Measurements from ENCODE around the gene RRP9.
"Not testable (repeated sequence)": the region's sequence is repeated elsewhere in the genome, so short reads cannot be mapped to it uniquely, and the experiment has no call there.

The RRP9 gene

DNA sequence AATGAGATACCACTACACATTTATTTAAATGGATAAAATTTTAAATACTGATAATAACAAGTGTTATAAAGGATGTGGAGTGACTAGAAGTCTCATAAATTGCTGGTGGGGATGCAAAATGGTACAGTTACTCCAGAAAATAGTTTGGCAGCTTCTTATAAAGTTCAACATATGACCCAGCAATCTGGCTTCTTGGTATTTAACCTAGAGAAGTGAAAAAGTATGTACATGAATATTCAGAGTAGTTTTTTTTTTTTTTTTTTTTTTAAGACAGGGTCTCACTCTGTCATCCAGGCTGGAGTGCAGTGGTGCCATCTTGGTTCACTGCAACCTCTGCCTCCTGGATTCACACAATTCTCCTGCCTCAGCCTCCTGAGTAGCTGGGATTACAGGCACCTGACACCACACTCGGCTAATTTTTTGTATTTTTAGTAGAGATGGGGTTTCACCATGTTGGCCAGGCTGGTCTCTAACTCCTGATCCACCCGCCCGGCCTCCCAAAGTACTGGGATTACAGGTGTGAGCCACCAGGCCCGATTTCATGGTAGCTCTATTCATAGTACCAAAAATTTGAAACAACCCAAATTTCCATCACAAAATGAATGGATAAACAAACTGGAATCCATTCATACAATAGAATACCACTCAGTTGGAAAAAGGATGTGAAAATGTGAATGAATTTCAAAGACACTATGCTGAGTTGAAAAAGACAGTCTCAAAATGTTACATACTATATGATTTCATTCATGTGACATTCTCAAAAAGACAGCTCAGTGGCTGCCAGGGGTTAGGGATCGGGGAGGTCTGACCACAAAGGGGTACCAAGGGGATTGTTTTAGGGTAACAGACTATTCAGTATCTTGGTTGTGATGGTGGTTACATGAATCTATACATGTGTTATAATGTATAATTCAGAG is 14.4 kb downstream of the RRP9 start:
- H3K27me3 ChIP-seq = no peaks in the 10 kb centered on the region
- H3K36me3 ChIP-seq = peaks cover 0 to 13% (median 1%) of the 10 kb centered on the region in 3 donors
- no peak for DNase-seq
- TF ChIP-seq, protein P1, sequence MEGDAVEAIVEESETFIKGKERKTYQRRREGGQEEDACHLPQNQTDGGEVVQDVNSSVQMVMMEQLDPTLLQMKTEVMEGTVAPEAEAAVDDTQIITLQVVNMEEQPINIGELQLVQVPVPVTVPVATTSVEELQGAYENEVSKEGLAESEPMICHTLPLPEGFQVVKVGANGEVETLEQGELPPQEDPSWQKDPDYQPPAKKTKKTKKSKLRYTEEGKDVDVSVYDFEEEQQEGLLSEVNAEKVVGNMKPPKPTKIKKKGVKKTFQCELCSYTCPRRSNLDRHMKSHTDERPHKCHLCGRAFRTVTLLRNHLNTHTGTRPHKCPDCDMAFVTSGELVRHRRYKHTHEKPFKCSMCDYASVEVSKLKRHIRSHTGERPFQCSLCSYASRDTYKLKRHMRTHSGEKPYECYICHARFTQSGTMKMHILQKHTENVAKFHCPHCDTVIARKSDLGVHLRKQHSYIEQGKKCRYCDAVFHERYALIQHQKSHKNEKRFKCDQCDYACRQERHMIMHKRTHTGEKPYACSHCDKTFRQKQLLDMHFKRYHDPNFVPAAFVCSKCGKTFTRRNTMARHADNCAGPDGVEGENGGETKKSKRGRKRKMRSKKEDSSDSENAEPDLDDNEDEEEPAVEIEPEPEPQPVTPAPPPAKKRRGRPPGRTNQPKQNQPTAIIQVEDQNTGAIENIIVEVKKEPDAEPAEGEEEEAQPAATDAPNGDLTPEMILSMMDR (IDR thresholded peaks at IDR 0.05) = no peak
- H3K4me3 ChIP-seq = no peak overlapping the region
- intact Hi-C loops (cut with DNase I; ENCODE audit: low total_unique reads) = no loop called here
- no peaks in the 10 kb centered on the region for H3K4me1 ChIP-seq
- no peaks in the 10 kb centered on the region for H3K9me3 ChIP-seq
- H3K27ac ChIP-seq = no peak overlapping the region

DNA sequence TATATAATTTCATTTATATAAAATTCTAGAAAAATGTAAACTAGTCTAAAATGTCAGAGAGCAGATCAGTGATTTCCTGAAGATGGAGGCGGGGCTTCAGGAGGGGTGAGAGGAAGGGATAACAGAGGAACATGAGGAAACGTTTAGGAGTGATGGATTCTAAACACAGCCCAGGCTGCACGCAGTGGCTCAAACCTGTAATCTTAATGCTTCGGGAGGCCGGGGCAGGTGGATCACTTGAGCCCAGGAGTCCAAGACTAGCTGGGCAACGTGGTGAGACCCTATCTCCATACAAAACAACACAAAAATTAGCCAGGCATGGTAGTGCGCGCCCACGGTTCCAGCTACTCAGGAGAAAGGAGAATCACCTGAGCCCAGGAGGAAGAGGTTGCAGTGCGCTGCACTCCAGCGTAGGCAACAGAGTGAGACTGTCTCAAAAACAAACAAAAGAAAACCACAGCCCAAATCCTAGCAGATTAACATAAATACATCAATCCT is 20.6 kb downstream of the RRP9 start:
- no peak overlapping the region for H3K27ac ChIP-seq
- no peak for DNase-seq
- no peaks in the 10 kb centered on the region for H3K4me1 ChIP-seq
- no peaks in the 10 kb centered on the region for H3K9me3 ChIP-seq
- intact Hi-C loops (cut with DNase I; ENCODE audit: low total_unique reads) = no loop called here
- no peak overlapping the region for H3K4me3 ChIP-seq
- H3K36me3 ChIP-seq = no peaks in the 10 kb centered on the region
- peaks cover 0 to 3% of the 10 kb centered on the region in 2 donors for H3K27me3 ChIP-seq
- TF ChIP-seq, protein P1 (IDR thresholded peaks at IDR 0.05) = no peak

DNA sequence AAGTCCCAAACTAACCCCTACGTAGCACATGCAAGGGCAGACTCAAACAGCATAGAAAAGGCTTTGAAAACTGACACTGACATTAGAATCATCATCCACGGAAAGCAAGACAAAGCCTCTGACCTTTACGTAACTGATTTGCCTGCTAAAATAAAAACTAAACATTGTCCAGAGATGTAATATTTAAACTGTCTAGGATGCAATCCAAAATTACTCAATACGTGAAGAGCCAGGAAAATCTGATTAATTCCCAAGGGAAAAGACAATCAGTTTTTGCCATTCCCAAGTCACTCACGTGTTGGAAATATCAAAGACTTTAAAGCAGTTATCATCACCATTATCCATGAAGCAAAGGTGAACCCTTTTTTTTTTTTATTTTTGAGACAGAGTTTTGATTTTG is 25.3 kb downstream of the RRP9 start:
- intact Hi-C loops (cut with DNase I; ENCODE audit: low total_unique reads) = no loop called here
- H3K27me3 ChIP-seq = peaks cover 0 to 3% of the 10 kb centered on the region in 2 donors
- no peak for DNase-seq
- TF ChIP-seq, protein P1 (IDR thresholded peaks at IDR 0.05) = no peak
- H3K36me3 ChIP-seq = no peaks in the 10 kb centered on the region
- no peaks in the 10 kb centered on the region for H3K9me3 ChIP-seq
- H3K4me1 ChIP-seq = no peaks in the 10 kb centered on the region
- H3K4me3 ChIP-seq = no peak overlapping the region
- H3K27ac ChIP-seq = no peak overlapping the region

DNA sequence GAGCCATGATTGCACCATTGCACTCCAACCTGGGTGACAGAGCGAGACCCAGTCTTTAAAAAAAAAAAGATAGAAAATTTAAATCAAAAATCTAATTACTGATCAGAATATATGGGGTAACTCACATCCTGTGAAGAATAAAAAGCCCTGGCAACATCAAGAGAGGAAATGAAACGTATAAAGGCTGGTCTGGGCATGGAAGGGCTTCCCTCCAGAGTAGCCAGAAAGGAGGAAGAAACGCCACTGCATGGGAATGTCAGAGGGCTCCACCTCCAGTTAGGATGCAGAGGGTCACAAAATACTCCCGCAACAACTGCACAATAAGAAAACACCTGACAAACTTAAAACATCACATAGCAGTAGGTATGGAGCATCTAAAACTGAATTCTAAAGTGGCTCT is 33.7 kb downstream of the RRP9 start:
- Histone ChIP-seq H3K36me3 (no peaks in the 10 kb centered on the region), H3K27ac (no peak overlapping the region), H3K9me3 (peaks cover 0 to 15% (median 0%) of the 10 kb centered on the region in 3 donors), H3K4me3 (no peak overlapping the region), H3K4me1 (no peaks in the 10 kb centered on the region), H3K27me3 (no peaks in the 10 kb centered on the region)
- intact Hi-C loops (cut with DNase I; ENCODE audit: low total_unique reads) = no loop called here
- TF ChIP-seq, protein P1 (IDR thresholded peaks at IDR 0.05) = no peak
- no peak for DNase-seq

DNA sequence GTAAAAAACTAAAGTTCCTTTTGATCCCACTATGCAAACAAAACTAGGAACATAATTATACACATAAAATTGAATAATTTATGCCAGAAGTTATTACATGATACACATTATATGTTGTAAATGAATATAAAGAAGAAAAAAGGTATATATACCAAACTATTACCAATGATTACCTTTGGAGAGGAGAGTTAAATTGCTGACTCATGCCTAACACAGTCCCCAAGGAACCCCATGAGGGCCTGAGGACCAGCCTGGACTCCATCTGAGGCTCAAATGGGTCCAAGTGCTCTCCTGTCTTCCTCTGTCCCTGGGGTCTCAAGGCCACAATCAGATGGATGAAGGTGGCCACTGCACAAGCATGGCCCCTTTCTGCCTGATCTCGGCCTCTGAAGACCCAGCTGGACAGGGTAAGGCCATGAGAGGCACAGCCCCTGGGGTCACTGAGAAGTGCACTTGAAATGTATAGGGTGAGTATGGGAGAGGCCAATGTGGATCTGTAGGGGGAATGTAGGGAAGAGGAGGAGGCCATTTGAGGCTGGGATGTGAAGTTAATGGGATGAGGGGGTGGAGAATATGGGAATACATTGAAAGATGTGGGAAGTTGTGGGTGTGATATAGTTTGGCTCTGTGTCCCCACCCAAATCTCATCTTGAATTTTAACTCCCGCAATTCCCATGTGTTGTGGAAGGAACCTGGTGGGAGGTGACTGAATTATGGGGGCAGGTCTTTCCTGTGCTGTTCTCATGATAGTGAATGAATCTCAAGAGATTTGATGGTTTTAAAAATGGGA is 37.5 kb downstream of the RRP9 start:
- intact Hi-C loops (cut with DNase I; ENCODE audit: low total_unique reads) = no loop called here
- no peak for DNase-seq

DNA sequence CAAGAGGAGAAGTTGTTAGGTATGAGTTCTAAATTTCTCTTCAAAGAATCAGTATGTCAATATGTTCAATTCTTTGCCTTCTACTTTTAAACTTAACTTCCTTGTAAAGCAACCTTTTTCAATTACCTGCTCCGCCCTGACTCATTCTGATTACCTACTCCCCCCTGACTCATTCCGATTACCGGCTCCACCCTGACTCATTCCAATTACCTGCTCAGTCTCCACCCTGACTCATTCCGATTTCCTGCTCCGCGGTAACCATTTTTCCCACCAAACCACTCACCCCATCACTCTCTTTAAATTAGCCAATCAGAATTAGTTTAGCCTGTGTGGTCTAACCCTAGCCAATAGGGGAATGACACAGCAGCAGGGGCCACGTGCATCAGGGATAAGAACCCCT is 39.3 kb downstream of the RRP9 start:
- H3K4me1 ChIP-seq; H3K4me3 ChIP-seq; H3K27me3 ChIP-seq; H3K36me3 ChIP-seq; intact Hi-C loops (cut with DNase I; ENCODE audit: low total_unique reads); H3K9me3 ChIP-seq; DNase-seq; H3K27ac ChIP-seq: not testable (repeated sequence)

More for the DNA sequence above, 37.5 kb downstream of the RRP9 start:
- Histone ChIP-seq H3K9me3 (peaks cover 0 to 15% (median 0%) of the 10 kb centered on the region in 3 donors), H3K4me3 (no peak overlapping the region), H3K4me1 (no peaks in the 10 kb centered on the region), H3K27me3 (no peaks in the 10 kb centered on the region), H3K27ac (no peak overlapping the region), H3K36me3 (no peaks in the 10 kb centered on the region)
- TF ChIP-seq, protein P1 (IDR thresholded peaks at IDR 0.05) = no peak

DNA sequence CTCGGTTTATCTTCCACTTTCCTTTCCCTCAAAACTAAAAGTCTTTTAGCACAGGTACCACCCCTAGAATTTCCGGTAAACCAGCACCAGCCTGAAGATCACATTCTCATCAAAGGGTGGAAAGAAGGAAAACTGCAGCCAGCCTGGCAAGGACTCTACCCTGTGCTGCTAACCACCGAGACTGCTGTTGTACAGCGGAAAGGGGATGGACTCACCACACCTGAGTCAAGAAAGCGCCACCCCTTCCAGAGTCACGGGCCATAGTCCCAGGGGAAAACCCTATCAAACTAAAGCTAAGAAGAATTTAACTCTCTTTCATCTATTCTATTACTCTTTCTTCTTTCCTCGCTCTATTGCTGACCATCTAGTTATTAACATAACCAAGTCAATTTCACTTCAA is 41.7 kb downstream of the RRP9 start:
- H3K27ac ChIP-seq; H3K27me3 ChIP-seq; H3K9me3 ChIP-seq; intact Hi-C loops (cut with DNase I; ENCODE audit: low total_unique reads); DNase-seq; H3K36me3 ChIP-seq; H3K4me3 ChIP-seq; H3K4me1 ChIP-seq: not testable (repeated sequence)

Data from tibial artery (tissue), 4 donors.